ENCODE measurements around the gene HCN4.

HCN4 gene

DNA sequence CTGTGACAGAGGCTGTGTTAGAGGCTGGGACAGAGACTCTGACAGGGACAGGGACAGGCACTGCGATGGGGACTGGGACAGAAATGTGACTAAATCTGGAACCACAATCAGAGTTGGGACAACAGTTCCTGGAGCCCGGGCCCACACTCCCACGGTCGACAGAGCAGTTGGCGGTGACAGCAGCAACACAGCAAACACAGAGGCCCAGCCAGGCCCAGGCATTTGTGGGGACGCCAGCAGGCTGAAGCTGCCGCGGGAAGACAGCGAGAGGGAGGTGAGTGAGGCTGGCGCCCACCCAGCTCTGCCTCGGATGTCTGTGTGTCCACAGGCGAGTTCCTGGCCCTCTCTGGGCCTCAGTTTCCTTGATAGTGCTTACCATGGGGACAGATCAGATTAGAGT is 9.3 kb upstream of the HCN4 start:
- DNase-seq (ENCODE audit: low read depth) = no peak

DNA sequence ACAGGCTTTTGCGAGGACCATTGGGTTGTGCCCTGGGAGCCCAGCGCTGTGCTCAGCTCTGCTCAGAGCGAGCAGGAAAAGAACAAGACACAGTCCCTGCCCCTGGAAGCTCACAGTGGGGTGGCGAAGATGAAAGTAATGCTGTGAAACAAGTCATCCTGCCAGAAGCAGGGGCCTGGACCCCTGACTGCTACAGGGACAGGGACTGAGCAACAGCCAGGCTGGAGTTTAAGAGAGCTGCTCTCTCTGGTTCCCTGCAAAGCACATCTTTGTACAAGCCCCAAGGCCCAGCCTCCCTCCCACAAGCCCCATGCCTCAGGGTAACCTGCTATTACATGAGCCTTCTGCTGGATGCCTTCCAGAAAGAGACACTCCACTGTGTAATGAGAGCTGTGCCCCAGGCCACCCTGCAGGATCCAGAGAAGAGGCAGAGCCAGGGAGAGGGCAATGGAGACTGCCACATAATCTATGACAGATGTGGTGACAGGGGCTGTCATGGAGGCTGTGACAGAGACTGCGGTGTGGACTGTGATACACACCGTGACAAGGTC is 7.1 kb upstream of the HCN4 start:
- DNase-seq (ENCODE audit: low read depth) = no peak

DNA sequence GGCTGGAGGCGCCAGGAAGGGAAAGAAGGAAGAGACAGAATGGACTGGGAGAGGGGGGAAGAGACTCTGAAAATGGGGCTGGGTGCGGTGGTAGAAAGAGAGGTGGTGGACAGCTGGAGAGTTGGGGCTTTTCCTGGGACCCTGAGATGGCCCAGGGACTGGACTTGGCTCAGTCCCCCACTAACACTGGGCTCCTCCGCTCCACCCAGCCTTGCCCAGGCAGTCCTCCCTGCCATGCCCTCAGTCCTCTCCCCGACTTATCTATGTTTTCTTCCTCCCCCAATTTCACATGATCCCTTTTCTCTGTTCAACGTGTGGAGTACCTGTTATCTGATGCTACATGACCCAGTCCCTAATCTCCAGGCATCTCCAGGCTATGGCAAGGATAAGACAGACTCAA is 6.3 kb upstream of the HCN4 start:
- no peak for DNase-seq (ENCODE audit: low read depth)

DNA sequence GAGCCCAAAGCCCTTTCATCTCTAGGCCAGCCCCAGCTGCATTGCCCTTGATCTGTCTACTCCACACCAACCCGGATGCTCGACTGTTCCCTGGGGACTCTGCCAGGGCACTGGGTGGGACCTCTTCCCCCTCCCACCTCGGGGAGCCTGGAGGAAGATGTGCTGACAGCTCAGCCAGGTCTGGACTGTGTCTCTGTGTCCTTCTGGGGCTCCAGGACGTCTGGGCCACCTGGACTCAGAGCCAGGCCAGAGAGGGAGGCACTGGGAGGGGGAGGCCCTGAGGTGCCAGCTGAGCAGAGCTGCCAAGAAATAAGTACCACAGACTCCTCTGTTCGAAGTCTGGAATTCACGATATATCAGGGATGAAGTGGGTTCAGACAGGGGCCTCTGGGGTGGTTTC is 5.8 kb upstream of the HCN4 start:
- DNase-seq (ENCODE audit: low read depth) = no peak

DNA sequence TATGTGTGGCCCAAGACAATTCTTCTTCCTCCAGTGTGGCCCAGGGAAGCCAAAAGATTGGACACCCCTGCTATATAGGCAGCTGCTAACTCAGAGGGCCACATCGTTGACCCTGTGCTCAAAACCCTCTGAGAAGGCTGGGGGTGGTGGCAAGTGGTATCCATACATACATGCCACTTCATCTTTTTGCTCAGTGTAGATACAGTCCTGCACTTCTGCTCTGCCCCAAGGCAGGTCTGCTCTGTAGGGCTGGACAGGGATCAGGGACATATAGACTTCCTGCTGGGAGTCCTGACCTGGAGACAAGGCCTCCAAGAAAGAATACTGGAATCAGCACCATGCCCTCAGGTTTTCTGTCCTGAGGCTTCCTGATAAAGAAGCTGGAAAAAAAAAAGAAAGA is 4.5 kb upstream of the HCN4 start:
- no peak for DNase-seq (ENCODE audit: low read depth)

DNA sequence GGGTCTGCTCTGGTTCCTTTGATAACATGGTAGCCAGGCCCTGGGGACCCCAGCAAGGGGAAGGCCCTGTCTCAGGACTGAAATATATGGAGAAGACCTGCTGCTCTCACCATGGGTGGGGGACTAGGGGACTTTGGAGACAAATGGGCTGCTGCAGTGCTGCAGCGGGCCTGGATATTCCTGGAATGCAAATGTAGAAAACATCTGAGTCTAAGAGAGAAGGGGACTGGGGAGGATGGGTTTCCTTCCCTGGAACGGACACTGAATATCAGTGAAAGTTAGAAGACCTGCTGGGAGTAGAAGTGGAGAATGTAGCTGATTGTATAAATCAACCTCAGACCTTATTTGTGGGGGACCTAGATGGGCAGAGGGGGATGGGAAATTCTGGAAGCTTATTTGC is 3.1 kb upstream of the HCN4 start:
- no peak for DNase-seq (ENCODE audit: low read depth)

DNA sequence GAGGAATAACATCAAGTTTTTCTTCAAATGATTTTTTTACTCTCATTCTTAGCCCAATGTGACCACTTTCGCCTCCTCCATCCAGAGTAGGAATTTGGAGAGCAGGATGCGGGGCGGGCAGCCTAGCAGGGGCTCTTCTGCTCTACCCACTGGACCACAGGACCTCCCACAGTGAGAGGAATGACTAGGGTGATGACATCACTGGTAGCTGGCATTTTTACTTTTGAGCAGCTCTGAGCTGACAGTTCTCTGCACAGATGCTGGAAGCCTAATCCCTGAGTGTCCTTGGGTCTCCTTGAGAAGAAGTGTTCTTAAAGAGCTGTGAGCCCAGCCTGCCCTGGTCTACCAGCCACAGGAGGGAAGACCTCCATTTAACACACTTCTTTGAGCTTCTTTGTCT is 1.4 kb upstream of the HCN4 start:
- no peak for DNase-seq (ENCODE audit: low read depth)

DNA sequence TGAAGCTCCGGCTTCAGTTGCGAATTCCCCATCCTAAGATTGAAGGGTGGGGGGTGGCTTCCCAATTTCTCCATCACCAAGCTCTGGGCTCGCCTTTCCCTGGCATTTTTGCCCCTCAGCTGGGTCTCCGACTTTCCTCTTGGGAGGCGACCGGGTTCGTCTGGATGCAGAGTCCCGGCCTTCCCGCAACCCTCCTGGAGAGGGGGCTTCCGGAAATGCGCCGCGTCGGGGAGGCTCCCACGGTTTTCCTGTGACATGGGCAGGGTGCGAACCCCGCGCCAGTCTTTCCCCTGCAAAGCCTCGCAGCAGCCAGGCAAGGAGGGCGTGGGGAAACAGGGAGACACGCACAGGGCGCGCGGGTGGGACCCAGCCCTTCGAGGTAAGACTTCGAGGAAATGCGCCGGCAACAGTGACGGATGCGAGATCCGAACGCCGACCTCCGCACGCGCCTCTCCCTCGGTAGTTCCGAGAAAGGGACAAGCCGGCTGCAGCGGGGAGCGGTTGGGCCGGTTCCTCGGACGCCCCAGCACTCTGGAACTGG is 466 bp upstream of the HCN4 start:
- DNase-seq (ENCODE audit: low read depth) = no peak

DNA sequence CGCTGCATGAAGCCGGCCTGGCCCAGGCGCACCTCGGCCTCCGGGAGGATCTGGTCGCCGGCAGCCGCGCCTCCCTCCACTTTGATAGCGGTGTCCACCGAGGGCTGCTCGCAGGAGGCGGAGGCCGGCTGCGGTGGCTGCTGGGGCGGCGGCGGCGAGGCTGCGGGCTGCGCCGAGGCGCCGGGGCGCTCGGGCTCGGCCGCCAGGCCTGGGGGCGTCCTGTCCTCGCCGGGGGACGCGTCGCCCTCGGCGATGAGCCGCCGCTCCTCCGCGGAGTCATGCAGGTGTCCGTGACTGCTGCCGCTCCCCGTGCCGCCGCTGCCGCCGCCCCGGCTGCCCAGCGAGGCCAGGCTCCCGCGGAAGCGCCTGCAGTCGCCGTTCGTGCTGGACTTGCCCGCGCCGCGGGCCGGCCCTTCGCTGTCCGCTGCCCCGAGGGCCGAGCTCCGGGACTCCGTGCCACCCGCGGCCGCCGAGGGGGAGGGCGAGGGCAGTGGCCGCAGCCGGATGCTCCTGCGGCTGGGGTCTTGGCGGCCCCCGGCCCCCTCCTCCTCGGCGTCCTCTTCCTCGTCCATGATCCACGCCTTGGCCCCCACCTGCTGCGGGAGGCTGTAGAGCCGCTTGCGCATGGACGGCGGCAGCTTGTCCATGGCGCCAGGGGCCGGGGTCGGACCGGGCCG is 996 bp downstream of the HCN4 start:
- DNase-seq (ENCODE audit: low read depth) = no peak

DNA sequence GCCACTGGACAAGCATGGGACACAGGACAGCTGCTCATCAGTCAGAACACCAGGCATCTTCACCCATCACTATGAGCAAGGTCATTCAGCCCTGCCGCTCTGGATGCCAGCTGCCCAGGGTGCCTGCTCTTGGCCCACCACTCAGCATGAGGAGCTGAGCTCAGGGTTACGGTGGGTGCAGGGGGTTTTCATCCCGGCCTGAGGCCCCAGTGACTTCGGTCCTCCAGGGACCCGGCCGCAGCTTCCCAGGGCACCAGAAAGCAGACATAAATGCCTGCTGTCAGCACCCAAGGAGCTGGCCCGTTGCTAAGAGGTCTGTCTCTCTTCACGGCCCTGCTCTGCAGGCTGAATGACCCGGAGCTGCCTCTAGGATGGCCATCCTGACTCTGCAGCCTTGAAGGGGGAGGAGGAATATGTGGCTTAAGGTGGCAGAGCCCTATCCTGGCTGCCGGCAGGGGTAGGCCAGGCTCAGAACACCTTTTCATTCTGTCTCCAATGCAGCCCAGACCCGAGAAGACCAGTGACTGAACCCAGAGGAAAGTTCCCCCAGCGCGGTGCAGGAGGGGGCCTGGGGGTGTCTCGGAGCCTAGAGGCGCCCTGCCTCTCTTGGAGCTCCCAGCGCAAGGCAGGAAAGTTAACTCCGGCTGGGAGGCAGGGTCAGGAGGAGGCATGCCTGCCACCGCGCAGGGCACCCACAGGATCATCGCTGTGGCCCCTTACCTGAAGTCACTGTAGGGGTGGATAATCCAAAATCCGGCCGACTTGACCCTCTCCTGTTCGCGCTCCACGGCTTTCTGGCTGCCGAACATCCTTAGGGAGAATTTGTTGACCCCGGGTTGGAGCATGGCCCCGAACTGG is 1.8 kb downstream of the HCN4 start:
- no peak for DNase-seq (ENCODE audit: low read depth)

DNA sequence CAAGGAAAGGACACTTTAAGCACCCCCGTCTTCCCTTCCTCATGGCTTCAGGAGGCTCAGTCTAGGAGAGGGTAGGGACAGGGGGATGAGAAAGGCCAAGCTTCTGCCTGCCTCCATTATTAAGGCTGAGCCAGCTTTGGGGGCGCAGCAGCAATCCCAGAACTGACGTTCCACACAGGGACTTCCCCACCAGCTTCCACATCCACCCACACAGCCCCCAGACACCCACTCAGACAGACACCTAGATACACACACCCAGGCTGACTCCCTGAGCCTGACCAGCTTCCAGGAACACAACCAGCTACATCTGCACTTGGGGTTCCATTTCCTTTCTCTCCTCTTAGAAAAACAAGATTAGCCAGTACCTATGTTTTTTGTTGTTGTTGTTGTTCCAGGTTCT is 4.7 kb downstream of the HCN4 start:
- no peak for DNase-seq (ENCODE audit: low read depth)

DNA sequence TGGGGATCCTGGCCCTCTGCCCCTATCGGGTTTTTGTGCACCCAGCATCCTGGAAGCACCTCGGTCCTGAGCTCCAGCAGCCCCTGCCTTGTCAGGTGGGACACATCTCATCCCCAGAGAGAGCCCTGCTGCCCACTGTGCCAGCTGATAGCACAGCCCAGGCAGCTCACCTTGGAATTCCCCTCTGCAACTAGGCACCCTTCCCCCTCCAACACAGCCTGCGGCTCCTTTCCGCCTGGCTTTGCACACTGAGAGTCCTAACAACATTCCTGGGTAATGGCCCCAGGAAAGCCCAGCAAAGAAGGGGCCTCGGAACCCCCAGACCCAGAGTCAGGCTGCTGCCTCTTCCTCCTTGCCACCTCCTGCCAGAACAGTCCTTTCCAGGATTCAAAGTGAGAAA is 5.9 kb downstream of the HCN4 start:
- DNase-seq (ENCODE audit: low read depth) = no peak

DNA sequence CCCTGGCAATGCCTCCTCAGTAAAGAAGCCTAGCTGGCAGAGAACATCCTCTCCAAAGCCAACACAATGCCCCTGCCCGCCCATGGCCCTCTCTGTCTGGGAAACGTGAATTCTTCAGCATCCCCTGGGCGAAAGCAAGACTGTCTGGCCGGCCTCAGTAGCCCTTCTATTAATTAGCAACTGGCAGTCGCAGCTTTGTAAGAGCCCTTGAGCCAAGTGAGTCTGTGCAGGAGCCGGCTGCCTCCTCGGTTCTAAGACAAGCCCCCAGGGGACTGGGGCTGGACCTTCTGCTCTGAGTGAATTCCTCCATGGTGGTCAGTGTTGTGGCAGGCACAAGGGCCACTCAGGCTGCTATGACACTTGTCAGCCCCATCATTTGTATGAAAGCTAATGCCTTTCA is 7.4 kb downstream of the HCN4 start:
- DNase-seq (ENCODE audit: low read depth) = no peak

DNA sequence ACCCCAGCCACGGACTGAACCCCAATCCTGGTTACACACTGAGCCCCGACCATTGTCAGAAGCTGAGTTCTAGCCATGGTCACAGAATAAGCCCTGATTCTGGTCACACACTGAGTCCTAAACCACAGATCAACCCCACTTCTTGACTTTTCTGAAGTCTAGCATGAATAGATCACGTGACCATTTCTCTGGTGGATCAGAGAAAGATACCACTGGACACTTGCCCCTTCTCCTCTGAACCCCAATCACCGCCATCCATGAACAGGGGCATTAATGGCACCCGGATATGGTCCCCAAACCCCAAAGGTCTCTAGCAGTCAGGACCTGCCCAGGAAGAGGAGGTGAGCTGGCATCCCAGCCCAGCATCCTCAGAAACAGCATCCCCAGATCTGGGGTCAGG is 9.1 kb downstream of the HCN4 start:
- no peak for DNase-seq (ENCODE audit: low read depth)

DNA sequence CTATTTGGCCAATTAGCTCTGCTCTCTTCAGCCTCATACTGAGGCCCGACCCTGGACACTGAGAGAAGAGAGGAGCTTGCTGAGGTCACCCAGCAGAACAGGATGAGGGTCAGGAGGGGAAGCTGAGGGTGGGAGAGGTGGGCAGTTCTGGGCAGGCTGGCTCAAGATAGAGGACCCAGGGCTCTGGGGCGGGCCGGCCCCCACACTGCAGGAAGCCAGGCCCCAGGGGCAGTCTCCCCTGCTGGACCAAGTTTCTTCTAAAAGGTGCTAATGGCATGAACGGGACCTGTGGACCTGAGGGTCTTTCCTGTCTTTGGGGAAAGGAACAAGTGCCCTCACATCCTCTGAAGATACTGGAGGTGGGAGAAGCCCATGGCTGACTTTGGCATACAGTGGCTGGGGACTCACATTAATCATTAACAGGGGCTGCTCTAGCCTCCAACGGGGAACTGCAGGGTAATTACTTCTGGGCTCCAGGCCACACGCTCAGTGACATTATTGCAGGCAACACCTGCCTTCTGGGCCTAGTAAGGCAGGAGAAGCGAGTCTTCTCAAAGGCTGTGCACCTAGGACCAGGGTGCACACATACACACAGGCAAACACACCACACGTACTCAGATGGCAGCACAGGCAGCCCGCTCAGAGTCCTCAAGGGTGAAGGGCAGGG is 10.6 kb downstream of the HCN4 start:
- DNase-seq (ENCODE audit: low read depth) = no peak

DNA sequence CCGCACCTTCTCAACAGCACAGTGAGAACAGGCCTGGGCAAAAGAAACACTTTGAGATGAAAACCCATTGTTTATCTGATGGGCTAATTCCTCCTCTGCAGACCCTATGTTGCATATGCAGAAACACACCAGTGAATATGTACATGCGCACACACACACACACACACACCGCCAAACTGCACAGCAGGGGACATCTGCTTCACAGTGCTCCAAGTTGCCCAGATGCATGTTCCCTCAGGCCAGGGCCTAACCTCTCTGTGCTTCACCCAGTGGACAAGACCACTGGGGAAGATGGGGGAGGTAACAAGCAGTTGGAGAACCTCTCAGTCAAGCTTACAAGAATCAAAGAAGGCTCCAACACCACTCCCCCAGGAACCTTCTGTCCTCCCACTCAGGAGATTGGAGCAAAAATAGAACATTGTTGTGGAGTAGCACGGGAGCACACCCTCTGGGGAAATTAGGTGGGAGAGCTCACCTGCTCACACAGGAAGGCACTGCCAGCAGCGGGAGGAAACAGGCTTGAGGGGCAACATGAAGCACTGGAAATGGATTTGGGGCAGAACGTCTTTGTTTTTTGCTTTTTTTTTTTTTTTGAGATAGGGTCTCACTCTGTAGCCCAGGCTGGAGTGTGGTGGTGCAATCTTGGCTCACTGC is 13.0 kb downstream of the HCN4 start:
- DNase-seq (ENCODE audit: low read depth) = no peak

DNA sequence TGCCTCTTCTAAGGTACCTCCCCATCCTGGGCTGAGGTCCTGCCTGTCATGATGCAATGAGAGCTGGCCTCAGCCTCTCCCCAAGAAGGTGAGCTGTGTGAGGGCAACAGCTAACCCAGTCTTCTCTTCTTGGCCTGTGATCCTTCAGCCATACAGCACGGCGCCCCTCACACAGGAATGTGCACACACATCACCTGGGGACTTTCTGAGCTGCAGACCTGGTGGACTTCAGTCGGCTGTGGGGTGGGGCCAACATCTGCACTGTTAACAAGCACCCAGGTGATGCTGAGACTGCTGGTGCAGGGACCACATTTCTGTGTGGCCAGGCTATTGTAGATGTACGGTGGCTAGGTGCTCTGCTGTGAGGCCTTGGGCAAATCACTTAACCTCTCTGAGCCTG is 14.5 kb downstream of the HCN4 start:
- no peak for DNase-seq (ENCODE audit: low read depth)

DNA sequence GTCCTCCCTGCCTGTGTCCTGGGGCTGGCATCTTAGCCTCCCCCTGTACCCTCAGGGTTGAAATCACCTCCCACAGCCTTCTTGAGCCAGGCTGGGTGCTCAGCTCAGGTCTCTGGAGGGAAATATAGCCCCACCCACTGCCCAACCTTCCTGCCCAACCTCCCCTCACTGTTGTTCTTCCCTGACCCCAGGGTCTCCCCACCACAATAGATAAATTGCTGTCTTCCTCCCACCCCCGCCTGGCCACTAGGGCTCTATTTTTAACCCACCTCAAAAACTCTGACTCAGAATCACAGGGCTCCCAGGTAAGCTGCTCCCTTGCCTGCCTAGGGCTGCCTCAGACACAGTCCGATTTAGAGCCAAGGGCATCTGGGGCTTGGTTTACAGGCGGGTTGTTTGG is 15.0 kb downstream of the HCN4 start:
- no peak for DNase-seq (ENCODE audit: low read depth)

DNA sequence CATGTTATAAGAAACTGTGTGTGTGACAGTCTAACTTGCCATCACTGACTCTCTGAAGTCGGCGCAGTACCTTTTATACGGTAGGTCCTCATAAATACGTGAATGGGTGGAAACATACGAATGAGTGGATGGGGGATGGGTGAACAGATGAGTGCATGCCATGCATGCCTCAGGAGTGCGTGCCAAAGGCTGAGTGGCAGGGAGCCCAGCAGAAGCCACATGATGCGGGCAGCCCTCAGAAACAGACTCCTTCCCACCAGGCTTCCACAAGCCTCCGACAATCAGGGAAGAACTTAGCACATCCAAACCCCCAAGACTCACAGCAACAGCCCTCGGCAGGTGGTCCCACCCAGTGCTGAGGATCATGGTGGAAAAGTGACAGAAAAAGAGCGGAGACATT is 16.7 kb downstream of the HCN4 start:
- no peak for DNase-seq (ENCODE audit: low read depth)

DNA sequence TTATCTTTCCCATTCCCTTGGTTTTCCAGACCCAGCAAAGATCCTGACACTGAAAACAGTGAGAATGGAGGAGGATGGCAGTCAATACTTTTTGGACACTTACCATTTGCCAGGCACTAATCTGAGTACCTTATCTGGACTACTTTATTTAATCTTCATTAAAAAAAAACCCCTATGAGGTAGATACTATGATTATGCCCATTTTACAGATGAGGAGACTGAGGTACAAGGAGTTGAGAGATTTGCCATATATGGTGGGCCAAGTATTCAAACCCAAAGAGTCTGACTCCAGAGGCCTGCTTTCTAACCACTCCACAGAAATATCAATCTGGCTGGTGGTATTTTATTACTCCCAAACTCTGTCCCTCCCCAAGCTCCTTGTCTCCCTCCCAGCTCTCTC is 19.6 kb downstream of the HCN4 start:
- DNase-seq (ENCODE audit: low read depth) = no peak

DNA sequence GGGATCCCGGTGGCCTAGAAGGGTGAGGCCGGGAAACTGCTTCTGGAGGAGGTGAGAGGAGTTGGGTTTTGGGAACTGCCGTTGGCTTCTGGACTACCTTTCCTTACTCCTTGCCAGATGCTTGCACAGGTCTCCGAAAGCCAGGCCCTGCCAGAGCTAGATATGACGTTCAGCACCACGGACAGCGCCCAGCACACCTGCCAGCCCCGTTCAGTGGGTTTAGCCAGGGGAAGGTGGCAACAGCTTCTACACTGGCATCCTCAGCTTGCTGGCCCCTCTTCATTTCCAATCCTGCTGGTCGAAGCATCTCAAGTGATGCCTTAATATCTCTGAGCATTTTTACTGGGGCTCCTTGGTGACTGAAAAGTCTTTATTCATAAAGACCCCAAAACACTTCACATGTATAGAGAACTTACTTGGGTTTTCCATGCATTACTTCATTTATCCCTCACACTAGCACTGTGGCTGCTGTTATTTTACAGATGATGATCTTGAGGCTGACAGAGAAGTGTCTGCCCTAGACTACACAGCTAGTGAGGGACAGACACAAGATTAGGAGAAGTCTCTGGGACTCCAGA is 21.9 kb downstream of the HCN4 start:
- DNase-seq (ENCODE audit: low read depth) = peak; percentile 17

DNA sequence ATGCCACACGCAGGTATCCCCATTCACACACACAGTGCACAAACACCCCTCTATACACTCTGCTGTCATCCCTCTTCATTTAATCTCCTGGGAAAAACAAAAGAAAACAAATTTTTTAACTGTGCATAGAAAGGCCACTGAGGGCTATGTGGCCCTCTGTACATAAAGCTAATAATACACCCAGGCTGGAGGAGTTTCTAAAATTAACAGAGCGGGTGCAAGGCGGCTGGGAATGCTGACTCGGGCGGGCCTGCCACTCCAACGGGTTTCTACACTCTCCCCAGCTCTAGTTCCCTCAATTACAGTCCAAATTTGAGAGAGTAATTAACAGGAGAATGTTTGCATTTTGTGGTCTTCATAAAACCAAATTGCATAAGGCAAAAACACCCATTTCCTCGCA is 23.1 kb downstream of the HCN4 start:
- DNase-seq (ENCODE audit: low read depth) = no peak

Data from activated gamma-delta T cell treated with anti-CD3 and anti-CD28 coated beads, Interleukin-2, amount 50 U/mL, for 16 hours (primary cell).